Esophagus muscularis mucosa (tissue), 4 donors: Measurements from ENCODE around the gene RAB42.

Experiments used
- CTCF ChIP-seq, 3 experiments: fragments of 200-600 bp in 2 of 3; fragments of 450-650 bp in 1 of 3; sonication (generic) in 2 of 3; IDR thresholded peaks; one replicate each; pipeline ENCODE4 v1.5.1; 2017 to 2019; ENCODE audit warnings: antibody characterized with exemption in 3 of 3, mild to moderate bottlenecking in 2 of 3, moderate library complexity in 1 of 3
- EP300 ChIP-seq: sonication (generic); formaldehyde crosslinking; IDR thresholded peaks from one replicate; pipeline ENCODE4 v1.6.1; 2017; ENCODE audit warnings: antibody characterized with exemption
- POLR2A ChIP-seq: fragments of 450-650 bp; IDR thresholded peaks from one replicate; pipeline ENCODE4 v1.6.1; 2017; ENCODE audit warnings: antibody characterized with exemption, moderate library complexity, mild to moderate bottlenecking, low read depth

DNA sequence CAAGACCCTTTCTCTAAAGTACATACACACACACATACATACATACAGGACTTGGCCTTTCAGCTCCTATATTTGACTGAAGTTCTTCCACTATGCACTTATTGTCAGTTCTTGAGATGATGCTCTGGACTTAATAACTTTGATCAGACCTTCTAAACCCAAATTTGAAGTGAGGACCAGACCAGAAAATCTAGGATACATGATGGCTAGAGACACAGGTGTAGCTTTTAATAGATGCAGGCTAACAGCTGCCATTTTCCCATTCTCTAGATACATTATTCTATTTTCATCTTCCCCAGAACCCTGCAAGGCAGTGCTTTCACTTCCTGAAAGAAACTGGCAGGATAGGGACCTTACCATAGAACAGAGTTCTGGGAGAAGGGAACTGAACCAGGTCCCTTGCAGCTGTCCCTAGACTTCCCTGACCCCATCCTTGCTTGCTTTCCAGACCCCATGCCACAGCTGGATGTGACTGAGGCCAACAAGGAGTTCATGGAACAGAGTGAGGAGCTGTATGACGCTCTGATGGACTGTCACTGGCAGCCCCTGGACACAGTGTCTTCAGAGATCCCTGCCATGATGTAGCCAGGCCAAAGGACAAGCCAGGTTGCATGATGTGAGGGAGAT lies 14.9 kb upstream of the RAB42 start:
- TF ChIP-seq POLR2A (no peak), CTCF (IDR thresholded peaks at IDR 0.05) (no peak), EP300 (no peak)
